ENCODE data around the gene TDRKH.
"Not testable (repeated sequence)": the region's sequence is repeated elsewhere in the genome, so short reads cannot be mapped to it uniquely, and the experiment has no call there.

The TDRKH gene

GRCh38 chr1:151759241-151759640 is 31.1 kb downstream of the TDRKH start:
- DNase-seq = no peak

GRCh38 chr1:151756291-151756690 is 34.0 kb downstream of the TDRKH start:
- no peak for DNase-seq

GRCh38 chr1:151741516-151741915 is 48.8 kb downstream of the TDRKH start:
- no peak for DNase-seq

- DNase-seq = no peak
Observed at GRCh38 chr1:151739590-151740355, 50.5 kb downstream of the TDRKH start.

GRCh38 chr1:151737479-151737878 is 52.8 kb downstream of the TDRKH start:
- DNase-seq = no peak

GRCh38 chr1:151737026-151737425 is 53.3 kb downstream of the TDRKH start:
- DNase-seq = no peak

GRCh38 chr1:151733995-151734394 is 56.3 kb downstream of the TDRKH start:
- not testable (repeated sequence) for DNase-seq

GRCh38 chr1:151733126-151733525 is 57.2 kb downstream of the TDRKH start:
- DNase-seq = no peak

GRCh38 chr1:151729966-151730291 is 60.4 kb downstream of the TDRKH start:
- DNase-seq = no peak

GRCh38 chr1:151729157-151729965 is 60.9 kb downstream of the TDRKH start:
- DNase-seq = no peak

- no peak for DNase-seq
Observed at GRCh38 chr1:151728151-151729054, 61.9 kb downstream of the TDRKH start.

- DNase-seq = no peak
Observed at GRCh38 chr1:151723726-151724370, 66.5 kb downstream of the TDRKH start.
